Coronary artery (tissue), 2 donors: Measurements from ENCODE around the gene APOBEC3B.
"Not testable (repeated sequence)": the region's sequence is repeated elsewhere in the genome, so short reads cannot be mapped to it uniquely, and the experiment has no call there.

ENCODE experiments used
- DNase-seq: peaks from one replicate; pipeline ENCODE4 v3.0.0-alpha.2; 2017; ENCODE audit warnings: low spot score
- H3K27ac ChIP-seq, 2 donors: fragments of 200-600 bp; sonication (generic); one replicate each; pipeline ENCODE4 v1.5.1; 2016 to 2019
- H3K4me3 ChIP-seq: fragments of 200-600 bp; sonication (generic); 2 replicates; pipeline ENCODE4 v1.5.1; 2016; ENCODE audit warnings: mild to moderate bottlenecking, moderate library complexity
- CTCF ChIP-seq: fragments of 200-600 bp; sonication (generic); IDR thresholded peaks from one replicate; pipeline ENCODE4 v1.5.1; 2019; ENCODE audit warnings: antibody characterized with exemption

APOBEC3B gene

DNA sequence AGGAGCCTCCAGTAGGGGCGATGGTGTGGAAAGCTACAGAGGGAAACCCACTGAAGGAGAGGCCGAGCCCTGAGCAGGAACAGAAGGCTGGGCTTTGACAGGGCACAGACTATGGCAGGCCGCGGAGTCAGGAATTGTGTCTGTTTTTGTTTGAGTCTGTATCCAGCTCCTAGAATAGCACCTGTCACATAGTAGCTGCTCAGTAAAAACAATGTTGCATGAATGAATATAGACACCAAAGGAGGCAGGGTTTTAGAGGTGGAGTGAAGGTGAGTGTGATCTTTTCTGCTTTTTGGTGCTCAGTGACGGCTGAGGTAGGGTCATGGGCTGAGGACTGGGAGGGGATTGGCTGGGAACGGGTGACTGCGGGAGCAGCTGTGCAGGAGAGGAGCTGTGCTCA, 43.2 kb upstream of the APOBEC3B start:
- Histone ChIP-seq H3K27ac (no peak overlapping the region), H3K4me3 (no peak overlapping the region)
- DNase-seq = no peak
- TF ChIP-seq CTCF = no peak

DNA sequence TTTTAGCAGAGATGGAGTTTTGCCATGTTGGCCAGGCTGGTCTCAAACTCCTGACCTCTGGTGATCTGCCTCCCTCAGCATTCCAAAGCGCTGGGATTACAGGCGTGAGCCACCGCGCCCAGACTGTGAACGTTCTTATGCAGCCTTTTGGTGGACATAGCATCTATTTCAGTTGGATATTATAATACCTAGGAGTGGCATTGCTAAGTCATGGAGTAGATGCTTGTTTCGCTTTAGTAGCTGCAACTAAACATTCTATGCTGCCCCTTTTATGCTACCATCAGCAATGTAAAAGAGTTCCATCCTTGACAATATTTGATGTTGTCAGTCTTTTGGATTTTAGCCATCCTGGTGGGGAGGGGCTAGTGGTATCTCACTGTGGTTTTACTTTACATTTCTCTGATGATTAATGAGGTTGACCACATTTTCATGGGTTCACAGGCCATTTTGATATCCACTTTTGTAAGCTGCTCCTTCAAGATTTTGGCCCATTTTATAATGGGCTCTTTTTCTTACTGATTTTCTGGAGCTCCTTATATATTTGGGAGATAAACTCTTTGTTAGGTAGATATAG, 41.2 kb upstream of the APOBEC3B start:
- Histone ChIP-seq H3K4me3 (no peak overlapping the region), H3K27ac (no peak overlapping the region)
- DNase-seq = no peak
- no peak for TF ChIP-seq CTCF

GRCh38 chr22:38941488-38941987, 40.6 kb upstream of the APOBEC3B start:
- no peak overlapping the region for H3K4me3 ChIP-seq
- H3K27ac ChIP-seq = no peak overlapping the region
- TF ChIP-seq CTCF = no peak
- no peak for DNase-seq

- TF ChIP-seq CTCF = no peak
- DNase-seq = no peak
- no peak overlapping the region for H3K27ac ChIP-seq
- H3K4me3 ChIP-seq = no peak overlapping the region
These were observed 39.4 kb upstream of the APOBEC3B start for GRCh38 chr22:38942702-38943101.

- no peak overlapping the region for H3K4me3 ChIP-seq
- no peak for TF ChIP-seq CTCF
- no peak for DNase-seq
- H3K27ac ChIP-seq = no peak overlapping the region
These were observed 38.9 kb upstream of the APOBEC3B start for GRCh38 chr22:38943201-38943600.

DNA sequence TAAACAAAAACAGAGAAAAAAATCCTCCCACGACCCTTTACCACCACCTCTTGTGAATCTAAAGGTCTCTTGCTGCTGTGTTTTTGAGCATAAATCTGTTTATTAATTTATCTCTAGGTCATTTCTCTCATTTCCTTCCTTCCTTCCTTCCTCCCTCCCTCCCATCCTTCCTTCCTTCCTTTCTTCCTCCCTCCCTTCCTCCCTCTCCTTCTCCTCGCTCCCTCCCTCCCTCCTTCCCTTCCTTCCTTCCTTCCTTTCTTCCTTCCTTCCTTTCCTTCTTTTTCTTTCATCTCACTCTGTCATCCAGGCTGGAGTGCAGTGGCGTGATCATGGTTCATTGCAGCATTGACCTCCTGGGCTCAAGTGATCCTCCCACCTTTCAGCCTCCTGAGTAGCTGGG, 38.3 kb upstream of the APOBEC3B start:
- no peak for DNase-seq
- Histone ChIP-seq H3K4me3 (no peak overlapping the region), H3K27ac (no peak overlapping the region)
- TF ChIP-seq CTCF = no peak

GRCh38 chr22:38944653-38945052, 37.5 kb upstream of the APOBEC3B start:
- no peak for TF ChIP-seq CTCF
- no peak overlapping the region for H3K4me3 ChIP-seq
- no peak for DNase-seq
- no peak overlapping the region for H3K27ac ChIP-seq

GRCh38 chr22:38945706-38946338, 36.3 kb upstream of the APOBEC3B start:
- not testable (repeated sequence) for DNase-seq, H3K27ac ChIP-seq, H3K4me3 ChIP-seq
